H1 (cell line): ENCODE measurements around the gene CCIN. TPM values are rescaled to one million over a fixed set of nuclear protein-coding genes. Genes with fewer than 3 reads are reported as not detected.

Source experiments
- CTCF ChIA-PET: fragments of 300-600 bp; sonication (Branson Sonifier 250); formaldehyde crosslinking; loops from one replicate; lab custom pipeline; 2021; ENCODE audit not compliant: partially characterized antibody; lab: Charles Lee
- POLR2A ChIA-PET: fragments of 300-600 bp; sonication (Branson Sonifier 250); formaldehyde crosslinking; loops from one replicate; lab custom pipeline; 2021; ENCODE audit warnings: inconsistent platforms; ENCODE audit not compliant: partially characterized antibody; lab: Charles Lee
- DNase-seq, 2 experiments: peaks; one replicate each; pipeline versions ENCODE4 v3.0.0 to v3.0.0-alpha.2; 2010 to 2022; ENCODE audit warnings: low spot score in 2 of 2, low read depth in 1 of 2, mixed read lengths in 1 of 2
- FAIRE-seq: peaks from 2 replicates; lab custom pipeline; 2011; peaks lifted over from hg19 to GRCh38; lab: Jason Lieb, UNC
- H2AFZ ChIP-seq: 2 replicates; pipeline ENCODE4 v1.8.1; 2012; ENCODE audit warnings: low read length, inconsistent platforms
- H2AK5ac ChIP-seq: 2 replicates; pipeline ENCODE4 v1.6.1; 2013; ENCODE audit warnings: low read depth, low read length
- H2BK120ac ChIP-seq: replicated peaks from 2 replicates; pipeline ENCODE3; 2013; ENCODE audit warnings: low read depth, low read length, inconsistent platforms
- H2BK12ac ChIP-seq: 2 replicates; pipeline ENCODE4 v1.6.1; 2013; ENCODE audit warnings: low read depth, low read length
- H2BK15ac ChIP-seq: 2 replicates; pipeline ENCODE4 v1.6.1; 2013; ENCODE audit warnings: low read length
- H2BK20ac ChIP-seq: 2 replicates; pipeline ENCODE4 v1.6.1; 2013; ENCODE audit warnings: low read length
- H2BK5ac ChIP-seq: 2 replicates; pipeline ENCODE4 v1.6.1; 2013; ENCODE audit warnings: low read depth, low read length
- H3K14ac ChIP-seq: 2 replicates; pipeline ENCODE4 v1.6.1; 2013; ENCODE audit warnings: inconsistent platforms; ENCODE audit not compliant: insufficient read length
- H3K18ac ChIP-seq: 2 replicates; pipeline ENCODE4 v1.6.1; 2013; ENCODE audit warnings: low read length; ENCODE audit errors: extremely low read depth
- H3K23ac ChIP-seq: 2 replicates; pipeline ENCODE4 v1.6.1; 2013; ENCODE audit warnings: inconsistent platforms; ENCODE audit not compliant: insufficient read length
- H3K23me2 ChIP-seq: 2 replicates; pipeline ENCODE4 v1.6.1; 2013; ENCODE audit warnings: low read depth, low read length
- H3K27ac ChIP-seq: 2 replicates; pipeline ENCODE4 v1.6.1; 2011; ENCODE audit warnings: low read depth, low read length, inconsistent platforms
- H3K27me3 ChIP-seq, 4 experiments: replicated peaks in 1 of 4; 1 replicate in 1 of 4; 2 replicates in 3 of 4; pipeline versions ENCODE4 v1.6.1 to v1.8.1; 2011 to 2013; ENCODE audit warnings: low read length in 3 of 4, mild to moderate bottlenecking in 3 of 4, inconsistent platforms in 2 of 4, mixed read lengths in 2 of 4, moderate library complexity in 1 of 4; ENCODE audit not compliant: control insufficient read depth in 3 of 4, insufficient read depth in 3 of 4; ENCODE audit errors: extremely low read depth in 1 of 4
- H3K36me3 ChIP-seq, 4 experiments: 2 replicates each; pipeline versions ENCODE4 v1.6.1 to v1.8.1; 2011 to 2013; ENCODE audit warnings: mild to moderate bottlenecking in 4 of 4, low read length in 3 of 4, moderate library complexity in 2 of 4, control low read depth in 1 of 4, inconsistent platforms in 1 of 4; ENCODE audit not compliant: insufficient read depth in 4 of 4, control insufficient read depth in 2 of 4
- H3K4ac ChIP-seq: replicated peaks from 2 replicates; pipeline ENCODE3; 2013; ENCODE audit warnings: low read length, low read depth, mixed read lengths, inconsistent platforms; ENCODE audit not compliant: insufficient read length
- H3K4me1 ChIP-seq, 4 experiments: replicated peaks in 1 of 4; 1 replicate in 1 of 4; 2 replicates in 3 of 4; pipeline versions ENCODE4 v1.6.1 to v1.8.1; 2011 to 2013; ENCODE audit warnings: low read length in 3 of 4, inconsistent platforms in 2 of 4, mixed read lengths in 1 of 4; ENCODE audit not compliant: insufficient read depth in 4 of 4, control insufficient read depth in 3 of 4
- H3K4me2 ChIP-seq, 2 experiments: 2 replicates each; pipeline versions ENCODE4 v1.6.1 to v1.8.1; 2011 to 2013; ENCODE audit warnings: low read depth in 2 of 2, low read length in 2 of 2, control low read depth in 1 of 2, inconsistent platforms in 1 of 2, mild to moderate bottlenecking in 1 of 2; ENCODE audit not compliant: insufficient read depth in 1 of 2
- H3K4me3 ChIP-seq, 4 experiments: fragments of 200-600, 300-600 bp in 1 of 4; sonication (generic), shearing (Covaris generic), sonication (Bioruptor Twin) in 1 of 4; 2 replicates each; pipeline versions ENCODE4 v1.5.1 to v1.8.1; 2011 to 2016; ENCODE audit warnings: low read length in 4 of 4, low read depth in 3 of 4, control low read depth in 2 of 4, inconsistent platforms in 2 of 4, mild to moderate bottlenecking in 2 of 4, mixed read lengths in 1 of 4, moderate library complexity in 1 of 4; ENCODE audit not compliant: insufficient read depth in 2 of 4; ENCODE audit errors: extremely low read depth in 1 of 4
- H3K56ac ChIP-seq: replicated peaks from 2 replicates; pipeline ENCODE3; 2013; ENCODE audit warnings: low read depth, mild to moderate bottlenecking, mixed read lengths, low read length, inconsistent platforms; ENCODE audit not compliant: insufficient read length
- H3K79me1 ChIP-seq: 2 replicates; pipeline ENCODE4 v1.6.1; 2013; ENCODE audit warnings: low read depth, low read length, control low read depth
- H3K79me2 ChIP-seq, 2 experiments: 2 replicates each; pipeline versions ENCODE4 v1.6.1 to v1.8.1; 2012 to 2013; ENCODE audit warnings: low read length in 2 of 2, mild to moderate bottlenecking in 2 of 2, inconsistent platforms in 1 of 2; ENCODE audit not compliant: insufficient read depth in 2 of 2, control insufficient read depth in 1 of 2
- H3K9ac ChIP-seq, 4 experiments: replicated peaks in 1 of 4; 1 replicate in 1 of 4; 2 replicates in 3 of 4; pipeline versions ENCODE4 v1.6.1 to v1.8.1; 2011 to 2013; ENCODE audit warnings: low read depth in 3 of 4, low read length in 3 of 4, control low read depth in 2 of 4, mild to moderate bottlenecking in 2 of 4, moderate library complexity in 2 of 4, inconsistent platforms in 1 of 4; ENCODE audit errors: extremely low read depth in 1 of 4
- H3K9me3 ChIP-seq, 2 experiments: 2 replicates each; pipeline versions ENCODE4 v1.6.1 to v1.8.1; 2012 to 2013; ENCODE audit warnings: mild to moderate bottlenecking in 2 of 2, moderate library complexity in 2 of 2, control low read depth in 1 of 2, inconsistent platforms in 1 of 2, low read depth in 1 of 2, low read length in 1 of 2, mixed read lengths in 1 of 2; ENCODE audit not compliant: insufficient read depth in 2 of 2
- H4K20me1 ChIP-seq, 2 experiments: replicated peaks in 1 of 2; 2 replicates each; pipeline versions ENCODE3 to v1.8.1; 2011 to 2013; ENCODE audit warnings: inconsistent platforms in 2 of 2, low read length in 2 of 2, mild to moderate bottlenecking in 1 of 2; ENCODE audit not compliant: insufficient read depth in 2 of 2, control insufficient read depth in 1 of 2
- H4K5ac ChIP-seq: 2 replicates; pipeline ENCODE4 v1.6.1; 2013; ENCODE audit warnings: low read length, low read depth, mixed read lengths, inconsistent platforms; ENCODE audit not compliant: insufficient read length
- H4K8ac ChIP-seq: 2 replicates; pipeline ENCODE4 v1.8.0; 2013; ENCODE audit warnings: mild to moderate bottlenecking, moderate library complexity, low read length, inconsistent platforms; ENCODE audit not compliant: insufficient read depth; ENCODE audit errors: extremely low read depth
- H4K91ac ChIP-seq: replicated peaks from 2 replicates; pipeline ENCODE3; 2013; ENCODE audit warnings: low read length, mixed read lengths, inconsistent platforms; ENCODE audit not compliant: insufficient read length
- BRCA1 ChIP-seq: IDR thresholded peaks from 2 replicates; pipeline ENCODE4 v1.6.1; 2012; ENCODE audit warnings: low read depth, low read length, improper control_type of control experiment
- CTBP2 ChIP-seq: IDR thresholded peaks from 2 replicates; pipeline ENCODE4 v1.7.0; 2011; ENCODE audit warnings: borderline replicate concordance, mild to moderate bottlenecking, moderate library complexity, mixed read lengths, low read length; ENCODE audit not compliant: insufficient read depth, insufficient read length
- EZH2 ChIP-seq: fragments of 200-600 bp; sonication (generic); IDR thresholded peaks from 2 replicates; pipeline ENCODE4 v1.7.1; 2012; ENCODE audit warnings: low read depth, mild to moderate bottlenecking, moderate library complexity, low read length, inconsistent platforms; ENCODE audit not compliant: severe bottlenecking
- HDAC6 ChIP-seq: IDR thresholded peaks from one replicate; pipeline ENCODE4 v1.7.1; 2012; ENCODE audit warnings: low read depth, mild to moderate bottlenecking, inconsistent platforms, low read length, moderate library complexity
- NANOG ChIP-seq: IDR thresholded peaks from 2 replicates; pipeline ENCODE4 v1.6.1; 2011; ENCODE audit warnings: low read length, low read depth, mild to moderate bottlenecking, inconsistent platforms; ENCODE audit not compliant: insufficient read depth, poor library complexity, severe bottlenecking
- SIRT6 ChIP-seq: IDR thresholded peaks from one replicate; pipeline ENCODE4 v1.7.1; 2012; ENCODE audit warnings: low read length, inconsistent platforms
- SP4 ChIP-seq: IDR thresholded peaks from 2 replicates; pipeline ENCODE4 v1.6.1; 2012; ENCODE audit warnings: low read length, inconsistent platforms
- TAF7 ChIP-seq: optimal IDR thresholded peaks from 2 replicates; pipeline ENCODE3; 2011; ENCODE audit warnings: low read depth, mild to moderate bottlenecking, inconsistent platforms, low read length, moderate library complexity, borderline replicate concordance
- YY1 ChIP-seq: IDR thresholded peaks from 2 replicates; pipeline ENCODE4 v1.6.1; 2011; ENCODE audit warnings: low read depth, mild to moderate bottlenecking, low read length
- whole genome bisulfite sequencing, 2 experiments: shearing (Covaris generic) in 1 of 2; methylation state at CpG; one replicate each; pipeline versions ENCODE4 v1.1.6 to v1.1.7; 2013 to 2015; ENCODE audit warnings: low lambda C conversion rate in 2 of 2, mixed read lengths in 2 of 2, inconsistent platforms in 1 of 2, low coverage in 1 of 2, missing lambda C conversion rate in 1 of 2; ENCODE audit not compliant: insufficient replicate concordance in 2 of 2, insufficient coverage in 1 of 2, insufficient read length in 1 of 2; ENCODE audit errors: extremely low coverage in 1 of 2, missing lambda C conversion rate in 1 of 2; 5-methylcytosine and 5-hydroxymethylcytosine counted together
- polyA plus RNA-seq, 7 experiments: library from polyadenylated mRNA; depleted of rRNA in 3 of 7; stranded (reverse) in 5 of 7; unstranded in 2 of 7; fragments of >200 nt in 5 of 7; fragments of 200-250 nt in 2 of 7; gene quantifications; 1 replicate in 5 of 7; 2 replicates in 1 of 7; 4 replicates in 1 of 7; pipeline versions ENCODE4 v1.2.1 to v1.2.3, GENCODE V29; 2011 to 2013; ENCODE audit warnings: missing spikeins in 2 of 7, mixed read lengths in 2 of 7
- total RNA-seq: library from RNA; stranded (reverse); fragmentation: NEBNext Ultra II Directional; extraction: Animal tissue kit (Norgen Biotek cat#: 25700); gene quantifications from 2 replicates; pipeline ENCODE4 v1.2.1, GENCODE V29; 2021

The CCIN gene
- total and polyA plus RNA-seq, 2 of the 8 experiments (the other 6 are each of a cell fraction or from before 2014, with no cell fraction given): 0.19 to 0.21 TPM

GRCh38 chr9:36217256-36217968 is 48.2 kb downstream of the CCIN start:
- H2AFZ ChIP-seq: no peak overlapping the region

More at GRCh38 chr9:36217256-36217968, 48.2 kb downstream of the CCIN start:
- Histone ChIP-seq H3K4me3 (no peak overlapping the region), H2BK120ac (no peak overlapping the region), H3K27ac (no peak overlapping the region), H3K36me3 (peaks cover 10 to 49% (median 32%) of the 10 kb centered on the region in 4 experiments), H3K14ac (no peak overlapping the region), H2BK12ac (no peak overlapping the region), H2BK15ac (no peak overlapping the region), H3K9me3 (peaks cover 0 to 2% of the 10 kb centered on the region in 2 experiments; a peak in 1 of 4 replicates), H4K5ac (no peak overlapping the region), H3K79me2 (no peaks in the 10 kb centered on the region; a peak in 2 of 4 replicates), H3K56ac (no peak overlapping the region), H3K79me1 (peaks cover 9% of the 10 kb centered on the region), H2BK20ac (no peak overlapping the region), H2BK5ac (no peak overlapping the region), H3K9ac (peak overlapping the region in 1 of 4 experiments; percentile 37; a peak in 1 of 7 replicates), H3K27me3 (no peaks in the 10 kb centered on the region), H3K4me1 (no peaks in the 10 kb centered on the region), H3K4ac (no peak overlapping the region), H4K8ac (no peak overlapping the region), H3K23ac (no peak overlapping the region), H3K18ac (no peak overlapping the region), H3K23me2 (no peaks in the 10 kb centered on the region), H2AK5ac (no peak overlapping the region), H3K4me2 (no peak overlapping the region), H4K20me1 (peaks cover 2 to 10% of the 10 kb centered on the region in 2 experiments), H4K91ac (no peak overlapping the region)
- WGBS, 2 experiments: 87% methylated on average over 13 of the region's 13 CpGs; no CpG with 5 or more reads in 1 of the 2 experiments
- no peak for FAIRE-seq
- DNase-seq: no peak
- ChIA-PET CTCF (interaction anchor here (1.0 to 1.1 kb wide), 2 partner anchors 10 to 404 kb away, joined by 3 to 5 read pairs; no protein-coding TSS in a partner anchor), POLR2A (interaction anchor here (1.1 to 2.1 kb wide), 3 partner anchors 10 to 26 kb away, joined by 3 to 7 read pairs (median 6); partner anchors contain the start of gene CLTA)
- TF ChIP-seq HDAC6: no peak
- no peak for TF ChIP-seq BRCA1
- no peak for TF ChIP-seq EZH2
- no peak for TF ChIP-seq NANOG
- TF ChIP-seq YY1: no peak
- TF ChIP-seq SIRT6: no peak
- no peak for TF ChIP-seq TAF7
- no peak for TF ChIP-seq CTBP2
- no peak for TF ChIP-seq SP4
